CD8-positive, alpha-beta memory T cell (primary cell): Measurements from ENCODE around the gene ITPRIPL2. TPM values are rescaled to one million over a fixed set of nuclear protein-coding genes. Genes with fewer than 3 reads are reported as not detected.

Experiments used
- CTCF ChIA-PET: fragments of 350-600 bp; sonication (Branson Sonifier 250); formaldehyde crosslinking; loops from one replicate; lab custom pipeline; 2021; ENCODE audit warnings: antibody characterized with exemption; lab: Charles Lee
- POLR2A ChIA-PET: fragments of 350-600 bp; sonication (Branson Sonifier 250); formaldehyde crosslinking; loops from one replicate; lab custom pipeline; 2021; ENCODE audit warnings: antibody characterized with exemption; lab: Charles Lee
- DNase-seq, 5 donors: peaks; one replicate each; pipeline versions ENCODE4 v3.0.0 to v3.0.0-alpha.2; 2020 to 2022; ENCODE audit warnings: mixed read lengths in 1 of 5
- H3K27ac ChIP-seq: one replicate; pipeline ENCODE4 v1.7.0; 2013; ENCODE audit warnings: low read depth, mild to moderate bottlenecking, low read length, moderate library complexity
- H3K27me3 ChIP-seq: 2 replicates; pipeline ENCODE4 v1.7.0; 2013; ENCODE audit warnings: low read length, mild to moderate bottlenecking; ENCODE audit not compliant: insufficient read depth, poor library complexity, severe bottlenecking
- H3K36me3 ChIP-seq: 2 replicates; pipeline ENCODE4 v1.7.0; 2013; ENCODE audit warnings: mild to moderate bottlenecking, low read length, moderate library complexity; ENCODE audit not compliant: insufficient read depth
- H3K4me1 ChIP-seq: 2 replicates; pipeline ENCODE4 v1.7.0; 2013; ENCODE audit warnings: mild to moderate bottlenecking, low read length, moderate library complexity; ENCODE audit not compliant: insufficient read depth
- H3K4me3 ChIP-seq: 2 replicates; pipeline ENCODE4 v1.7.0; 2013; ENCODE audit warnings: mild to moderate bottlenecking, low read length
- H3K9me3 ChIP-seq: 2 replicates; pipeline ENCODE4 v1.7.0; 2013; ENCODE audit warnings: mild to moderate bottlenecking, low read length
- H3K27ac Mint-ChIP-seq, 8 donors: one replicate each; pipeline ENCODE4 v1.8.0; 2020 to 2021; ENCODE audit warnings: mixed read lengths in 8 of 8, mild to moderate bottlenecking in 6 of 8, inconsistent platforms in 3 of 8, moderate library complexity in 3 of 8
- H3K27me3 Mint-ChIP-seq, 2 donors: one replicate each; pipeline ENCODE4 v1.8.0; 2020 to 2021; ENCODE audit warnings: mixed read lengths in 2 of 2, mild to moderate bottlenecking in 1 of 2, moderate library complexity in 1 of 2
- H3K36me3 Mint-ChIP-seq, 3 donors: one replicate each; pipeline ENCODE4 v1.8.0; 2020 to 2021; ENCODE audit warnings: mixed read lengths in 3 of 3, inconsistent platforms in 1 of 3, mild to moderate bottlenecking in 1 of 3
- H3K4me1 Mint-ChIP-seq, 3 donors: one replicate each; pipeline ENCODE4 v1.8.0; 2020 to 2021; ENCODE audit warnings: mixed read lengths in 3 of 3, inconsistent platforms in 1 of 3, mild to moderate bottlenecking in 1 of 3
- H3K4me3 Mint-ChIP-seq, 7 donors: one replicate each; pipeline ENCODE4 v1.8.0; 2020 to 2021; ENCODE audit warnings: mixed read lengths in 7 of 7, mild to moderate bottlenecking in 6 of 7, moderate library complexity in 4 of 7, inconsistent platforms in 2 of 7
- H3K9me3 Mint-ChIP-seq, 5 donors: one replicate each; pipeline ENCODE4 v1.8.0; 2020 to 2022; ENCODE audit warnings: mixed read lengths in 5 of 5, mild to moderate bottlenecking in 3 of 5, moderate library complexity in 2 of 5, inconsistent platforms in 1 of 5
- polyA plus RNA-seq: library from polyadenylated mRNA; unstranded; fragments of 300-500 nt; fragmentation: Illumina TruSeq; gene quantifications from one replicate; pipeline ENCODE4 v1.2.3, GENCODE V29; 2021
- total RNA-seq, 2 experiments: library from RNA; stranded (reverse); gene quantifications; one replicate each; pipeline ENCODE4 v1.2.3, GENCODE V29; 2021

ITPRIPL2 gene
- total and polyA plus RNA-seq, 3 experiments from 2014 or later = 0.89 to 17.3 (median 15.8) TPM

- no peak for DNase-seq
- Mint-ChIP-seq H3K36me3 (no peaks in the 10 kb centered on the region), H3K27me3 (peaks cover 5 to 9% of the 10 kb centered on the region in 2 donors), H3K4me1 (peaks cover 9 to 12% (median 11%) of the 10 kb centered on the region in 3 donors), H3K4me3 (no peak overlapping the region), H3K9me3 (no peaks in the 10 kb centered on the region), H3K27ac (no peak overlapping the region)
- H3K4me3 ChIP-seq = no peak overlapping the region
- no peaks in the 10 kb centered on the region for H3K27me3 ChIP-seq
- no peaks in the 10 kb centered on the region for H3K4me1 ChIP-seq
- ChIA-PET POLR2A (no interaction called here), CTCF (interaction anchor here (1.4 kb wide), 1 partner anchor 10 kb away, joined by 4 read pairs; no protein-coding TSS in a partner anchor)
- no peak overlapping the region for H3K27ac ChIP-seq
- no peaks in the 10 kb centered on the region for H3K9me3 ChIP-seq
- no peaks in the 10 kb centered on the region for H3K36me3 ChIP-seq
Observed at GRCh38 chr16:19135201-19135842, 21.6 kb downstream of the ITPRIPL2 start.

GRCh38 chr16:19135896-19136438 lies 22.2 kb downstream of the ITPRIPL2 start:
- H3K4me1 Mint-ChIP-seq = peaks cover 4 to 6% (median 5%) of the 10 kb centered on the region in 3 donors
- H3K27me3 Mint-ChIP-seq = peaks cover 9 to 15% of the 10 kb centered on the region in 2 donors
- H3K27ac Mint-ChIP-seq = no peak overlapping the region
- H3K9me3 ChIP-seq = no peaks in the 10 kb centered on the region
- no peaks in the 10 kb centered on the region for H3K4me1 ChIP-seq
- DNase-seq = no peak
- H3K36me3 ChIP-seq = no peaks in the 10 kb centered on the region
- POLR2A ChIA-PET = no interaction called here
- CTCF ChIA-PET = interaction anchor here (1.4 kb wide), 1 partner anchor 9 kb away, joined by 4 read pairs; no protein-coding TSS in a partner anchor
- H3K36me3 Mint-ChIP-seq = no peaks in the 10 kb centered on the region
- no peaks in the 10 kb centered on the region for H3K9me3 Mint-ChIP-seq
- no peak overlapping the region for H3K27ac ChIP-seq
- H3K27me3 ChIP-seq = no peaks in the 10 kb centered on the region
- H3K4me3 Mint-ChIP-seq = no peak overlapping the region
- no peak overlapping the region for H3K4me3 ChIP-seq

GRCh38 chr16:19136549-19137196 lies 22.9 kb downstream of the ITPRIPL2 start:
- H3K4me1 Mint-ChIP-seq = no peaks in the 10 kb centered on the region
- DNase-seq = no peak
- CTCF ChIA-PET = interaction anchor here (1.0 to 1.4 kb wide), 2 partner anchors 8 to 51 kb away, joined by 3 to 4 read pairs; no protein-coding TSS in a partner anchor
- peaks cover 10 to 18% of the 10 kb centered on the region in 2 donors for H3K27me3 Mint-ChIP-seq
- H3K27ac ChIP-seq = no peak overlapping the region
- no peaks in the 10 kb centered on the region for H3K27me3 ChIP-seq
- no peaks in the 10 kb centered on the region for H3K9me3 ChIP-seq
- no peaks in the 10 kb centered on the region for H3K36me3 ChIP-seq
- POLR2A ChIA-PET = no interaction called here
- H3K4me3 ChIP-seq = no peak overlapping the region
- H3K4me1 ChIP-seq = no peaks in the 10 kb centered on the region
- H3K9me3 Mint-ChIP-seq = no peaks in the 10 kb centered on the region
- no peaks in the 10 kb centered on the region for H3K36me3 Mint-ChIP-seq
- H3K27ac Mint-ChIP-seq = no peak overlapping the region
- no peak overlapping the region for H3K4me3 Mint-ChIP-seq

GRCh38 chr16:19137201-19138128 lies 23.7 kb downstream of the ITPRIPL2 start:
- POLR2A ChIA-PET = no interaction called here
- Histone ChIP-seq H3K27me3 (no peaks in the 10 kb centered on the region), H3K4me1 (no peaks in the 10 kb centered on the region), H3K4me3 (no peak overlapping the region), H3K27ac (no peak overlapping the region), H3K36me3 (no peaks in the 10 kb centered on the region), H3K9me3 (no peaks in the 10 kb centered on the region)
- no peak overlapping the region for H3K27ac Mint-ChIP-seq
- no peak overlapping the region for H3K4me3 Mint-ChIP-seq
- H3K4me1 Mint-ChIP-seq = no peaks in the 10 kb centered on the region
- CTCF ChIA-PET = interaction anchor here (1.0 kb wide), 1 partner anchor 51 kb away, joined by 3 read pairs; no protein-coding TSS in a partner anchor
- H3K9me3 Mint-ChIP-seq = no peaks in the 10 kb centered on the region
- H3K36me3 Mint-ChIP-seq = no peaks in the 10 kb centered on the region
- peaks cover 10 to 18% of the 10 kb centered on the region in 2 donors for H3K27me3 Mint-ChIP-seq
- no peak for DNase-seq

GRCh38 chr16:19138601-19139000 lies 24.8 kb downstream of the ITPRIPL2 start:
- Mint-ChIP-seq H3K9me3 (no peaks in the 10 kb centered on the region), H3K4me3 (no peak overlapping the region), H3K27me3 (peaks cover 16 to 18% of the 10 kb centered on the region in 2 donors), H3K4me1 (no peaks in the 10 kb centered on the region), H3K36me3 (no peaks in the 10 kb centered on the region), H3K27ac (no peak overlapping the region)
- H3K9me3 ChIP-seq = no peaks in the 10 kb centered on the region
- H3K4me3 ChIP-seq = no peak overlapping the region
- no peak for DNase-seq
- no peaks in the 10 kb centered on the region for H3K27me3 ChIP-seq
- no peaks in the 10 kb centered on the region for H3K36me3 ChIP-seq
- CTCF ChIA-PET = no interaction called here
- no peak overlapping the region for H3K27ac ChIP-seq
- no peaks in the 10 kb centered on the region for H3K4me1 ChIP-seq
- POLR2A ChIA-PET = no interaction called here

GRCh38 chr16:19139436-19140091 lies 25.8 kb downstream of the ITPRIPL2 start:
- Mint-ChIP-seq H3K27me3 (peaks cover 19 to 23% of the 10 kb centered on the region in 2 donors), H3K27ac (no peak overlapping the region), H3K4me3 (no peak overlapping the region), H3K36me3 (no peaks in the 10 kb centered on the region), H3K4me1 (no peaks in the 10 kb centered on the region), H3K9me3 (no peaks in the 10 kb centered on the region)
- no peak overlapping the region for H3K4me3 ChIP-seq
- no peaks in the 10 kb centered on the region for H3K4me1 ChIP-seq
- no peak for DNase-seq
- ChIA-PET POLR2A (no interaction called here), CTCF (no interaction called here)
- no peak overlapping the region for H3K27ac ChIP-seq
- no peaks in the 10 kb centered on the region for H3K27me3 ChIP-seq
- no peaks in the 10 kb centered on the region for H3K9me3 ChIP-seq
- no peaks in the 10 kb centered on the region for H3K36me3 ChIP-seq

GRCh38 chr16:19140396-19140795 lies 26.6 kb downstream of the ITPRIPL2 start:
- H3K9me3 Mint-ChIP-seq = no peaks in the 10 kb centered on the region
- no peak for DNase-seq
- H3K4me3 Mint-ChIP-seq = no peak overlapping the region
- no peaks in the 10 kb centered on the region for H3K36me3 Mint-ChIP-seq
- Histone ChIP-seq H3K27me3 (no peaks in the 10 kb centered on the region), H3K36me3 (no peaks in the 10 kb centered on the region), H3K9me3 (no peaks in the 10 kb centered on the region), H3K27ac (no peak overlapping the region), H3K4me1 (no peaks in the 10 kb centered on the region), H3K4me3 (no peak overlapping the region)
- H3K27me3 Mint-ChIP-seq = peaks cover 19 to 24% of the 10 kb centered on the region in 2 donors
- ChIA-PET CTCF (no interaction called here), POLR2A (no interaction called here)
- no peak overlapping the region for H3K27ac Mint-ChIP-seq
- H3K4me1 Mint-ChIP-seq = no peaks in the 10 kb centered on the region
